Tibial artery (tissue), 4 donors: ENCODE data around the gene WDR93.
"Not testable (repeated sequence)": the region's sequence is repeated elsewhere in the genome, so short reads cannot be mapped to it uniquely, and the experiment has no call there.

Experiments used
- DNase-seq, 2 donors: peaks; one replicate each; pipeline ENCODE4 v3.0.0-alpha.2; 2019
- H3K27ac ChIP-seq, 2 donors: fragments of 200-600 bp; sonication (generic) in 1 of 2; 1 replicate in 1 of 2; 2 replicates in 1 of 2; pipeline ENCODE4 v1.5.1; 2018 to 2019; ENCODE audit warnings: mild to moderate bottlenecking in 1 of 2
- H3K27me3 ChIP-seq, 2 donors: fragments of 200-600 bp; sonication (generic) in 1 of 2; one replicate each; pipeline versions ENCODE4 v1.5.1 to v1.6.0; 2016 to 2019
- H3K36me3 ChIP-seq, 3 donors: fragments of 200-600 bp; sonication (generic) in 2 of 3; one replicate each; pipeline ENCODE4 v1.5.1; 2016 to 2019; ENCODE audit warnings: mild to moderate bottlenecking in 2 of 3
- H3K4me1 ChIP-seq, 4 donors: fragments of 200-600 bp; sonication (generic) in 2 of 4; 1 replicate in 3 of 4; 2 replicates in 1 of 4; pipeline ENCODE4 v1.5.1; 2016 to 2019
- H3K4me3 ChIP-seq, 2 donors: fragments of 200-600 bp; sonication (generic) in 1 of 2; 1 replicate in 1 of 2; 2 replicates in 1 of 2; pipeline ENCODE4 v1.5.1; 2018 to 2019; ENCODE audit warnings: mild to moderate bottlenecking in 2 of 2
- H3K9me3 ChIP-seq, 3 donors: fragments of 200-600 bp; sonication (generic) in 1 of 3; one replicate each; pipeline ENCODE4 v1.5.1; 2016 to 2019
- intact Hi-C: fragments of 100-400 bp; cut with DNase I; formaldehyde crosslinking; loops from one replicate; pipeline ENCODE4 v1.15.0; 2023; ENCODE audit warnings: low total_unique reads
- TF ChIP-seq, protein P1 (sequence below), 2 experiments: fragments of 200-600 bp in 1 of 2; fragments of 450-650 bp in 1 of 2; IDR thresholded peaks; one replicate each; pipeline ENCODE4 v1.5.1; 2017 to 2019; ENCODE audit warnings: antibody characterized with exemption in 2 of 2, mild to moderate bottlenecking in 1 of 2, moderate library complexity in 1 of 2

WDR93 gene

DNA sequence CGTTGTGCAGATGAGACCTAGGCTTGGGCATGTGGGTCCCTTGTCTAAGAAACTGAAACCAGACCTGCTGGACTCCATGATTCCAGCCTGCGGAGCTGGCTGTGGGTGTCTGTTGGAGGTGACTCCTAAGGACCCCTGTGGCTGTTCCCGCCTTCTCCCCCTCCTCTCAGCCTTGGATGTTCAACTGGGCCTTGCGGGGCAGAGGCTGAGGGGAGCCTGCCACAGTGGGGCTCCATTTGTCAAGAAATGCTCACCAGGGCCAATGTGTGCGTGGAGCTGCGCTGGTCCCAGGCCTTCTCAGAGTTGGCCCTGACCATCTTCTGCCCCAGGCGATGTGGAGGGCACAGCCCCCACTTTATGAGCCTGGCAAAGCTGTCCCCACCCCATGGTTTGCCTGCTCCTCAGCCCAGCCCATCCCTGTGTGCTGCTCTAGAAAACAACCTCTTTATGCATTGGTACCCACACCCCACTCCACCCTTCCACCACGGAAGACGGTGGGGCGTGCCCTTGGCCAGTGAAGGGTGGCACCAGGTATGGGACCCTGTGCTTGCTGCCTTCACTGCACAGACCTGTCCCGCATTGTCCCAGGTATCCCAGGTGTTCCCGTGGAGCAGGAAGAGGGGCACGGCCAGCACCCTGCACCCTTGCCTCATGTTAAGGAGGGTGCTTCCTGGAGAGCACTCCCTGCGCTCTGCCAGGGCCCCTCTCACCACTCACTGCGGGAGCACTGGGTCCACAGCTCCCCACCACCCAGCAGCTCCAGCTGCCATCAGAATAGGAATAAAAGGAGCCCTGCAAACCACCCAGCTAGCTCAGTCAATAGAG is 93.5 kb downstream of the WDR93 start:
- Histone ChIP-seq H3K36me3 (peaks cover 0 to 6% (median 4%) of the 10 kb centered on the region in 3 donors), H3K27ac (no peak overlapping the region), H3K27me3 (no peaks in the 10 kb centered on the region), H3K4me1 (peaks cover 0 to 9% (median 0%) of the 10 kb centered on the region in 4 donors), H3K4me3 (no peak overlapping the region), H3K9me3 (peaks cover 0 to 6% (median 5%) of the 10 kb centered on the region in 3 donors)
- no peak for DNase-seq
- intact Hi-C loops: no loop called here
- TF ChIP-seq, protein P1, sequence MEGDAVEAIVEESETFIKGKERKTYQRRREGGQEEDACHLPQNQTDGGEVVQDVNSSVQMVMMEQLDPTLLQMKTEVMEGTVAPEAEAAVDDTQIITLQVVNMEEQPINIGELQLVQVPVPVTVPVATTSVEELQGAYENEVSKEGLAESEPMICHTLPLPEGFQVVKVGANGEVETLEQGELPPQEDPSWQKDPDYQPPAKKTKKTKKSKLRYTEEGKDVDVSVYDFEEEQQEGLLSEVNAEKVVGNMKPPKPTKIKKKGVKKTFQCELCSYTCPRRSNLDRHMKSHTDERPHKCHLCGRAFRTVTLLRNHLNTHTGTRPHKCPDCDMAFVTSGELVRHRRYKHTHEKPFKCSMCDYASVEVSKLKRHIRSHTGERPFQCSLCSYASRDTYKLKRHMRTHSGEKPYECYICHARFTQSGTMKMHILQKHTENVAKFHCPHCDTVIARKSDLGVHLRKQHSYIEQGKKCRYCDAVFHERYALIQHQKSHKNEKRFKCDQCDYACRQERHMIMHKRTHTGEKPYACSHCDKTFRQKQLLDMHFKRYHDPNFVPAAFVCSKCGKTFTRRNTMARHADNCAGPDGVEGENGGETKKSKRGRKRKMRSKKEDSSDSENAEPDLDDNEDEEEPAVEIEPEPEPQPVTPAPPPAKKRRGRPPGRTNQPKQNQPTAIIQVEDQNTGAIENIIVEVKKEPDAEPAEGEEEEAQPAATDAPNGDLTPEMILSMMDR (IDR thresholded peaks at IDR 0.05): no peak

DNA sequence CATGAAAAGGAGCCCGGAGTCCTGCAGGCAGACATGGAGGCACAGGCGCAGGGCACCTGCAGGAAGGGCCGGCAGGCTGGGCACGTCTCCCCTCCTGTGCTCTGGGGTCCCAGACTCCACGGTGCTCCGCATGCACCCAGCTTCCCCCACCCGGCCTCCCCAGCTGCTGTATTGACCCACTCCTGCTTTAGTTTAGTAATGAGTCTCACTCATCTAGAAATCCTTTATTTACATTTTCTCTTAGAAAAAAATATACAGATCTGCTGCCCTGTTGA is 94.0 kb downstream of the WDR93 start:
- peaks cover 0 to 6% (median 5%) of the 10 kb centered on the region in 3 donors for H3K9me3 ChIP-seq
- TF ChIP-seq, protein P1 (IDR thresholded peaks at IDR 0.05): no peak
- peaks cover 0 to 9% (median 0%) of the 10 kb centered on the region in 4 donors for H3K4me1 ChIP-seq
- DNase-seq: no peak
- peaks cover 0 to 10% (median 4%) of the 10 kb centered on the region in 3 donors for H3K36me3 ChIP-seq
- no peaks in the 10 kb centered on the region for H3K27me3 ChIP-seq
- H3K4me3 ChIP-seq: no peak overlapping the region
- intact Hi-C loops: no loop called here
- H3K27ac ChIP-seq: no peak overlapping the region

DNA sequence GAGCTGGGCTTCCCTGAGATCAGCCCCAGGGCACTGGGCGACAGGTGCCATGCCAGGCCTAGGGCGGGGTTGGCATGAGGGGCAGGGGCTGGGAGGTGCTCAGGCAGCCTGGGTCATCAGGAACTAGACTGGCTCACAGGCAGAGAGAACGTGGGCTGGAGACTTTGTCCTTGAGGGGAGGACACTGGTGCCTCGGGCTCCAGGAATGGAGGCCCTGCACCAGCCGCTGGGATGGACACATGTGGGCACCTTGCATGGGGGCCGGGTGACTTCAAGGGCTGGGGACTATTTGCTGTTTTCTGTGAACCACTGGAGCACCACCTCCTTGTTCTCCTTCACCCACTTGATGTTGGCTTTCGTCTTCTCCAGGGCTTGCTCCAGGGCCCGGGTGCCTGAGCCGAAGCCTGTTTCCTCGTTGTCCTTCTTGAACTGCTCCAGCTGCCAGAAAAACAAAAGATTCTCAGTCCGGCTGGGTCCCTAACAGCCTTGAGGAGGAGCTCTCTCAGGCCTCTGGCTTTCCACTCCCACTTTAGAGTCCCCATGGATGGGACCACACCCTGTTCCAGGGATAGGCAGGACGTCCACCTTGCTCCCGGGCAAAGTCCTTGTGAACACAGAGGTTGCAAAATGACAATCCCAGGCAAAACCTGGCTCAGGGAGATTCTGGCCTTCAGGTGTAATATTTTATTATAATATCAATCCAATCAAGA is 94.6 kb downstream of the WDR93 start:
- Histone ChIP-seq H3K4me3 (no peak overlapping the region), H3K36me3 (peaks cover 0 to 10% (median 6%) of the 10 kb centered on the region in 3 donors), H3K27ac (no peak overlapping the region), H3K27me3 (no peaks in the 10 kb centered on the region), H3K4me1 (peaks cover 0 to 9% (median 0%) of the 10 kb centered on the region in 4 donors), H3K9me3 (peaks cover 0 to 6% (median 5%) of the 10 kb centered on the region in 3 donors)
- DNase-seq: no peak
- TF ChIP-seq, protein P1 (IDR thresholded peaks at IDR 0.05): no peak
- intact Hi-C loops: no loop called here

DNA sequence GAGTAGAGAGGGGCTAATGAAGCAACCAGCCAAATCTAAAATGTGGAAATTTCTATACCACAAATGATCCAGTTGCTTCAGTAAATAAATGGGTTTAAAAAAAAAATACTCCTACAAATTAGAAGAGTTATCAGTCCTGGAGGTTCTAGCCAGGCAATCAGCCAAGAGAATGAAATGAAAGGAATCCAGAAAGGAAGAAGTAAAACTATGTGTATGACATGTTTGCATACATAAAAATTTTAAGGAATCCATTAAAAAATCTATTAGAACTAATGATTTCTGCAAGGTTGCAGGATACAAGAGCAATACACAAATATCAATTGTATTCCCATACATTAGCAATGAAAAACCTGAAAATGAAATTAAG is 95.1 kb downstream of the WDR93 start:
- peaks cover 0 to 6% (median 5%) of the 10 kb centered on the region in 3 donors for H3K9me3 ChIP-seq
- no peak overlapping the region for H3K27ac ChIP-seq
- DNase-seq: no peak
- TF ChIP-seq, protein P1 (IDR thresholded peaks at IDR 0.05): no peak
- peaks cover 0 to 12% (median 10%) of the 10 kb centered on the region in 3 donors for H3K36me3 ChIP-seq
- intact Hi-C loops: no loop called here
- H3K4me1 ChIP-seq: peaks cover 0 to 9% (median 0%) of the 10 kb centered on the region in 4 donors
- H3K4me3 ChIP-seq: no peak overlapping the region
- H3K27me3 ChIP-seq: no peaks in the 10 kb centered on the region

DNA sequence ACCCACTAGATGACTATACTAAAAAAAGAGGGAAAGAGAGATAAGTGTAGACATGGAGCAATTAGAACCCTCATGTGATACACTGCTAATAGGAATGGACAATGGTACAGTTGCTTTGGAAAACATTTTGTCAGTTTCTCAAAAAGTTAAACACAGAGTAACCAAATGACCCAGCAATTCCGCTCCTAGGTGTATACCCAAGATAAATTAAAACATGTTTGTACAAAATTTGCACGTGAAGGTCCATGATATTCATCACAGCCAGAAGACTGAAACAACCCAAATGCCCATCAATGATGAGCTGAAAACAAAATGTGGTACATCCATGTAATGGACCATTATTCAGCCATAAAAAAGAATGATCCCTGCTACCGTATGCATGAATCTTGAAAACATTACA is 97.3 kb downstream of the WDR93 start:
- H3K9me3 ChIP-seq: peaks cover 0 to 6% (median 5%) of the 10 kb centered on the region in 3 donors
- DNase-seq: no peak
- H3K4me1 ChIP-seq: peaks cover 0 to 9% (median 0%) of the 10 kb centered on the region in 4 donors
- H3K4me3 ChIP-seq: no peak overlapping the region
- peaks cover 0 to 25% (median 15%) of the 10 kb centered on the region in 3 donors for H3K36me3 ChIP-seq
- no peak overlapping the region for H3K27ac ChIP-seq
- TF ChIP-seq, protein P1 (IDR thresholded peaks at IDR 0.05): no peak
- intact Hi-C loops: no loop called here
- no peaks in the 10 kb centered on the region for H3K27me3 ChIP-seq

DNA sequence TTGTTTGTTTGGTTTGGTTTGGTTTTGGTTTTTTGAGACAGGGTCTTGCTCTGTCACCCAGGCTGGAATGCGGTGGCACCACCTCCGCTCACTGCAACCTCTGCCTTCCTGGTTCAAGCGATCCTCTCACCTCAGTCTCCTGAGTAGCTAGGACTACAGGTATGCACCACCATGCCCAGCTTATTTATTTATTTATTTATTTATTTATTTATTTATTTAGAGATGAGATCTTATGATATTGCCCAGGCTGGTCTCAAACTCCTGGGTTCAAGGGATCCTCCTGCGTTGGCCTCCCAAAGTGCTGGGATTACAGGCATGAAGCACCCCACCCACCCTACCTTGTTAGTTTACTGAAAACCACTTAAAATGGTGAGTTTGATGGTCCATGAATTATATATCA is 98.0 kb downstream of the WDR93 start:
- DNase-seq, H3K9me3 ChIP-seq, H3K27me3 ChIP-seq, H3K4me3 ChIP-seq, H3K27ac ChIP-seq, intact Hi-C loops, H3K4me1 ChIP-seq: not testable (repeated sequence)
- peaks cover 0 to 25% (median 15%) of the 10 kb centered on the region in 3 donors for H3K36me3 ChIP-seq
